Neural progenitor cell (in vitro differentiated cells): ENCODE measurements around the gene DHRS9.

Experiments
- CTCF ChIP-seq: fragments of 200-600 bp; sonication (generic); IDR thresholded peaks from 2 replicates; pipeline ENCODE4 v1.5.1; 2017; ENCODE audit warnings: antibody characterized with exemption, mild to moderate bottlenecking
- EZH2 ChIP-seq: fragments of 200-600 bp; sonication (generic); IDR thresholded peaks from 2 replicates; pipeline ENCODE4 v1.6.1; 2017; ENCODE audit warnings: antibody characterized with exemption, mild to moderate bottlenecking, moderate library complexity
- EZH2phosphoT487 ChIP-seq: fragments of 200-600 bp; sonication (generic); IDR thresholded peaks from 2 replicates; pipeline ENCODE4 v1.6.1; 2017; ENCODE audit warnings: antibody characterized with exemption

GRCh38 chr2:169129703-169130243 lies 60.4 kb downstream of the DHRS9 start:
- no peak for TF ChIP-seq CTCF
- no peak for TF ChIP-seq EZH2
- TF ChIP-seq EZH2phosphoT487, result no peak
